Astrocyte (in vitro differentiated cells and primary cell): Measurements from ENCODE around the gene ZNF48. TPM values are rescaled to one million over a fixed set of nuclear protein-coding genes. Genes with fewer than 3 reads are reported as not detected.

Experiments
- DNase-seq: peaks from one replicate; pipeline ENCODE4 v3.0.0-alpha.2; 2010; ENCODE audit warnings: low read depth
- FAIRE-seq: peaks from 2 replicates; lab custom pipeline; 2011; peaks lifted over from hg19 to GRCh38; lab: Jason Lieb, UNC
- H2AFZ ChIP-seq: 2 replicates; pipeline ENCODE4 v1.6.0; 2012; ENCODE audit warnings: low read depth, low read length, inconsistent platforms
- H3K27ac ChIP-seq: 2 replicates; pipeline ENCODE4 v1.5.1; 2011; ENCODE audit warnings: low read depth, low read length, inconsistent platforms
- H3K27me3 ChIP-seq: 2 replicates; pipeline ENCODE4 v1.6.0; 2011; ENCODE audit warnings: low read length, inconsistent platforms; ENCODE audit not compliant: insufficient read depth
- H3K36me3 ChIP-seq: 2 replicates; pipeline ENCODE4 v1.5.1; 2011; ENCODE audit warnings: low read length, inconsistent platforms; ENCODE audit not compliant: insufficient read depth
- H3K4me1 ChIP-seq: 2 replicates; pipeline ENCODE4 v1.5.1; 2011; ENCODE audit warnings: low read length, inconsistent platforms; ENCODE audit not compliant: insufficient read depth
- H3K4me2 ChIP-seq: 2 replicates; pipeline ENCODE4 v1.6.0; 2012; ENCODE audit warnings: low read length, inconsistent platforms
- H3K4me3 ChIP-seq: 2 replicates; pipeline ENCODE4 v1.5.1; 2011; ENCODE audit warnings: low read depth, mild to moderate bottlenecking, low read length, inconsistent platforms; ENCODE audit not compliant: insufficient read depth
- H3K79me2 ChIP-seq: 2 replicates; pipeline ENCODE4 v1.6.0; 2012; ENCODE audit warnings: mild to moderate bottlenecking, low read length, inconsistent platforms; ENCODE audit not compliant: insufficient read depth
- H3K9ac ChIP-seq: 2 replicates; pipeline ENCODE4 v1.6.0; 2012; ENCODE audit warnings: mild to moderate bottlenecking, low read length, inconsistent platforms
- H3K9me3 ChIP-seq: 2 replicates; pipeline ENCODE4 v1.5.1; 2012; ENCODE audit warnings: low read depth, mild to moderate bottlenecking, low read length, inconsistent platforms; ENCODE audit not compliant: insufficient read depth
- H4K20me1 ChIP-seq: 2 replicates; pipeline ENCODE4 v1.6.0; 2012; ENCODE audit warnings: low read length, inconsistent platforms; ENCODE audit not compliant: insufficient read depth
- H3K27ac Mint-ChIP-seq: one replicate; pipeline ENCODE4 v1.8.0; 2021; ENCODE audit warnings: mild to moderate bottlenecking, mixed read lengths; ENCODE audit not compliant: unreplicated experiment
- H3K27me3 Mint-ChIP-seq: one replicate; pipeline ENCODE4 v1.8.0; 2021; ENCODE audit warnings: low read depth, mixed read lengths; ENCODE audit not compliant: unreplicated experiment
- H3K36me3 Mint-ChIP-seq: one replicate; pipeline ENCODE4 v1.8.0; 2021; ENCODE audit warnings: low read depth, mixed read lengths; ENCODE audit not compliant: unreplicated experiment
- H3K4me1 Mint-ChIP-seq: one replicate; pipeline ENCODE4 v1.8.0; 2021; ENCODE audit warnings: low read depth, mixed read lengths; ENCODE audit not compliant: unreplicated experiment
- H3K4me3 Mint-ChIP-seq: one replicate; pipeline ENCODE4 v1.8.0; 2021; ENCODE audit warnings: mild to moderate bottlenecking, moderate library complexity, mixed read lengths; ENCODE audit not compliant: unreplicated experiment
- H3K9me3 Mint-ChIP-seq: one replicate; pipeline ENCODE4 v1.8.0; 2021; ENCODE audit warnings: mild to moderate bottlenecking, mixed read lengths; ENCODE audit not compliant: unreplicated experiment
- EZH2 ChIP-seq: IDR thresholded peaks from 2 replicates; pipeline ENCODE4 v1.6.1; 2012; ENCODE audit warnings: mild to moderate bottlenecking, low read length, inconsistent platforms; ENCODE audit not compliant: insufficient read depth
- total RNA-seq: library from RNA; stranded (reverse); gene quantifications from 2 replicates; pipeline ENCODE4 v1.2.1, GENCODE V29; 2021
- TF ChIP-seq, protein P1 (sequence below): IDR thresholded peaks from 2 replicates; pipeline ENCODE4 v1.5.1; 2011; ENCODE audit warnings: low read depth, mild to moderate bottlenecking, inconsistent platforms, low read length, moderate library complexity; ENCODE audit not compliant: insufficient read depth

The ZNF48 gene
- total RNA-seq, 1 donor from 2014 or later: 19.5 TPM

DNA sequence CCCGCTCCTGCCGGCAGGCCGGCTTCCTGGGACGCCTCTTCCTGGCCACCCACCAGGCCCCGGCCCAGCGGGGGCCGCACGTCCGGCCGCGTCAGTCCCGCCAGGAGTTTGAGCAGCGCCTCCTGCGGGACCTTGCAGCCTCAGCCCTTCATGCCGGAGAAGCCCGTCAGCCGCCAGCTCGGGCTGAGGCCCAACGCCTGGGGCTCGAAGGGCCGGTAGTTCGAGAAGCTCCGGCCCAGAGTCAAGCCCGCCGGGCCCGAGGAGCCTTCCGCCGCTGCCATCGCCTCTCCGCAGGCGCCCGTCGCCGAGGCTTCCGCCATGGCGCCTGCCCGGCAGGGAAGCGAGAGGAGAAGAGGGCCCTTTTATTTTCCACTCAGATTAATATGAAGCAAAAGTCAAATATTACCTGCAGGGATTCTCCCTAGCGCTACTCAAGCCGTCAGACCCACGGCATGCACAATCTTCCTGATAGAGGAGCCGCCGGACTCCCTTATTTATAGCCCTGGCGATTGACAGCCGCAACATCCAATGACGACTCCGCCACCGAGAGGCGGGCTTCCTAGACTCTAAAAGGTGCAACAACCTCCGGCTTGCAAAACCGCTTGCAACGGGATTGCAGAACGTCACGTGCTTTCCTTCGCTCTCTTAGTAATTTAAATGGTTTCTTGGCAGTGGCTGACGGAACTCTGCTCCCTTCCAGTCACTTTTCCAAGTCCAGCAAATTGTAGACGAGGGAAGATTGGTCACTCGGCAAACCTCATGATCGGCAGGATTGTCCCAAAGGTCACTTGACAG, 50.4 kb downstream of the ZNF48 start, which contains the start of gene SEPHS2:
Gene SEPHS2, minus strand, starts transcription at position 467 of the 795 bp plus-strand sequence. Its CDS starts 147 bp downstream, at position 320.
- Histone ChIP-seq H3K4me1 (peaks cover 12% of the 10 kb centered on the region), H3K27me3 (no peaks in the 10 kb centered on the region), H3K36me3 (no peaks in the 10 kb centered on the region), H3K79me2 (peaks cover 15% of the 10 kb centered on the region), H2AFZ (peak within 1 kb of the TSS; percentile 80), H3K4me2 (peak within 1 kb of the TSS; percentile 94), H3K4me3 (peak within 1 kb of the TSS; percentile 66), H4K20me1 (no peaks in the 10 kb centered on the region), H3K9me3 (no peaks in the 10 kb centered on the region), H3K9ac (peak within 1 kb of the TSS; percentile 91), H3K27ac (peak within 1 kb of the TSS; percentile 89)
- Mint-ChIP-seq H3K27me3 (no peaks in the 10 kb centered on the region), H3K27ac (peak within 1 kb of the TSS; percentile 63), H3K4me1 (peaks cover 14% of the 10 kb centered on the region), H3K9me3 (peaks cover 7% of the 10 kb centered on the region), H3K4me3 (peak within 1 kb of the TSS; percentile 90), H3K36me3 (peaks cover 16% of the 10 kb centered on the region)
- TF ChIP-seq EZH2: no peak
- TF ChIP-seq, protein P1, sequence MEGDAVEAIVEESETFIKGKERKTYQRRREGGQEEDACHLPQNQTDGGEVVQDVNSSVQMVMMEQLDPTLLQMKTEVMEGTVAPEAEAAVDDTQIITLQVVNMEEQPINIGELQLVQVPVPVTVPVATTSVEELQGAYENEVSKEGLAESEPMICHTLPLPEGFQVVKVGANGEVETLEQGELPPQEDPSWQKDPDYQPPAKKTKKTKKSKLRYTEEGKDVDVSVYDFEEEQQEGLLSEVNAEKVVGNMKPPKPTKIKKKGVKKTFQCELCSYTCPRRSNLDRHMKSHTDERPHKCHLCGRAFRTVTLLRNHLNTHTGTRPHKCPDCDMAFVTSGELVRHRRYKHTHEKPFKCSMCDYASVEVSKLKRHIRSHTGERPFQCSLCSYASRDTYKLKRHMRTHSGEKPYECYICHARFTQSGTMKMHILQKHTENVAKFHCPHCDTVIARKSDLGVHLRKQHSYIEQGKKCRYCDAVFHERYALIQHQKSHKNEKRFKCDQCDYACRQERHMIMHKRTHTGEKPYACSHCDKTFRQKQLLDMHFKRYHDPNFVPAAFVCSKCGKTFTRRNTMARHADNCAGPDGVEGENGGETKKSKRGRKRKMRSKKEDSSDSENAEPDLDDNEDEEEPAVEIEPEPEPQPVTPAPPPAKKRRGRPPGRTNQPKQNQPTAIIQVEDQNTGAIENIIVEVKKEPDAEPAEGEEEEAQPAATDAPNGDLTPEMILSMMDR: peak; percentile 10
- FAIRE-seq (no peak), DNase-seq (peak; percentile 96)

DNA sequence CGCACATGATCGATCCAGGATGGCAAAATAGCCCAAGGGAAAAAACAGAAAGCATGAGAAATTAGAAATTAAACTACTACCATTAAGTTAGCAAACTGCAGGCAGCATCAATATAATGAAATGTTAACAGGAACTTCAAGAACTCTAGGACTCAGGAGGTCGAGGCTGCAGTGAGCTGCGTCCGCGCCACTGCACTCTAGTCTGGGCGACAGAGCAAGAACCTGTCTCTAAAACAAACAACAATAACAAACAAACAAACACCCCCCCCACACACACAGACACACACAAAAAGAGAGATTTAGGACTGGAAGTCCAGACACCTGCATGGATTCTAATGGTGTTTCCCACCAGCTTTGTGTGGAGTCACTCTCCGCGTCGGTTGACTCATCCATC, 51.0 kb downstream of the ZNF48 start:
- H3K9ac ChIP-seq: peak overlapping the region; percentile 91

More for the DNA sequence above, 51.0 kb downstream of the ZNF48 start:
- H2AFZ ChIP-seq: peak overlapping the region; percentile 80
- H3K4me2 ChIP-seq: peak overlapping the region; percentile 94
- no peaks in the 10 kb centered on the region for H4K20me1 ChIP-seq
- H3K79me2 ChIP-seq: peaks cover 15% of the 10 kb centered on the region
- Mint-ChIP-seq H3K4me1 (peaks cover 14% of the 10 kb centered on the region), H3K27me3 (no peaks in the 10 kb centered on the region), H3K4me3 (peak overlapping the region; percentile 89), H3K27ac (peak overlapping the region; percentile 7), H3K36me3 (peaks cover 16% of the 10 kb centered on the region), H3K9me3 (peaks cover 7% of the 10 kb centered on the region)
- H3K27me3 ChIP-seq: no peaks in the 10 kb centered on the region
- no peaks in the 10 kb centered on the region for H3K36me3 ChIP-seq
- FAIRE-seq: no peak
- peak overlapping the region; percentile 66 for H3K4me3 ChIP-seq
- no peak for DNase-seq
- TF ChIP-seq EZH2: no peak
- TF ChIP-seq, protein P1: no peak
- H3K27ac ChIP-seq: no peak overlapping the region
- H3K9me3 ChIP-seq: no peaks in the 10 kb centered on the region
- H3K4me1 ChIP-seq: peaks cover 12% of the 10 kb centered on the region
